SK-N-SH (cell line): ENCODE results near the gene SLC3A2. TPM values are rescaled to one million over a fixed set of nuclear protein-coding genes. Genes with fewer than 3 reads are reported as not detected.
"Not testable (repeated sequence)": the region's sequence is repeated elsewhere in the genome, so short reads cannot be mapped to it uniquely, and the experiment has no call there.

Experiments
- CTCF ChIA-PET: fragments of 300-600, 350-600 bp; formaldehyde crosslinking; extraction: SDS; loops from one replicate; lab custom pipeline; 2021; lab: Yijun Ruan, JAX
- POLR2A ChIA-PET: fragments of 350-600 bp; sonication (Branson Sonifier 250); formaldehyde crosslinking; extraction: SDS; loops from one replicate; lab custom pipeline; 2020; ENCODE audit warnings: antibody characterized with exemption, inconsistent platforms; lab: Yijun Ruan, JAX
- DNase-seq: peaks from one replicate; pipeline ENCODE4 v3.0.0; 2012
- H2AFZ ChIP-seq: fragments of 200-600 bp; sonication (generic); 2 replicates; pipeline ENCODE4 v1.8.1; 2016; ENCODE audit warnings: antibody characterized with exemption, mild to moderate bottlenecking, low read depth
- H3F3A ChIP-seq: fragments of 200-600 bp; sonication (generic); replicated peaks from 2 replicates; pipeline ENCODE3; 2016; ENCODE audit warnings: antibody characterized with exemption, mild to moderate bottlenecking; ENCODE audit not compliant: insufficient read depth
- H3K27ac ChIP-seq, 2 experiments: fragments of 200-500 bp in 1 of 2; fragments of 200-600 bp in 1 of 2; sonication (Bioruptor generic) in 1 of 2; sonication (generic), shearing (Covaris generic) in 1 of 2; 2 replicates each; pipeline versions ENCODE4 v1.5.1 to v1.6.1; 2014 to 2016; ENCODE audit warnings: low read depth in 2 of 2, inconsistent platforms in 1 of 2, low read length in 1 of 2, mild to moderate bottlenecking in 1 of 2, mixed read lengths in 1 of 2
- H3K27me3 ChIP-seq: fragments of 200-600 bp; sonication (generic), shearing (Covaris generic); 2 replicates; pipeline ENCODE4 v1.6.1; 2016; ENCODE audit warnings: mixed run types; ENCODE audit not compliant: insufficient read depth
- H3K36me3 ChIP-seq, 2 experiments: fragments of 200-500 bp in 1 of 2; fragments of 200-600 bp in 1 of 2; sonication (Bioruptor generic) in 1 of 2; sonication (generic) in 1 of 2; replicated peaks in 1 of 2; 2 replicates each; pipeline versions ENCODE3 to v1.5.1; 2014 to 2016; ENCODE audit warnings: low read length in 1 of 2, mild to moderate bottlenecking in 1 of 2; ENCODE audit not compliant: insufficient read depth in 2 of 2, control insufficient read depth in 1 of 2
- H3K4me1 ChIP-seq, 2 experiments: fragments of 200-500 bp in 1 of 2; fragments of 200-600 bp in 1 of 2; sonication (Bioruptor generic) in 1 of 2; sonication (generic), shearing (Covaris generic) in 1 of 2; 2 replicates each; pipeline versions ENCODE4 v1.5.1 to v1.6.1; 2014 to 2016; ENCODE audit warnings: low read depth in 1 of 2, low read length in 1 of 2, mixed run types in 1 of 2; ENCODE audit not compliant: insufficient read depth in 2 of 2, control insufficient read depth in 1 of 2
- H3K4me2 ChIP-seq: fragments of 200-600 bp; sonication (generic), shearing (Covaris generic); 2 replicates; pipeline ENCODE4 v1.6.1; 2017; ENCODE audit warnings: mixed run types
- H3K4me3 ChIP-seq, 2 experiments: fragments of 200-500 bp in 1 of 2; fragments of 200-600 bp in 1 of 2; sonication (Bioruptor generic) in 1 of 2; sonication (generic), shearing (Covaris generic) in 1 of 2; 2 replicates each; pipeline versions ENCODE4 v1.5.1 to v1.8.1; 2014 to 2016; ENCODE audit warnings: low read depth in 2 of 2, inconsistent platforms in 1 of 2, low read length in 1 of 2, mild to moderate bottlenecking in 1 of 2, mixed read lengths in 1 of 2, moderate library complexity in 1 of 2
- H3K79me2 ChIP-seq: fragments of 200-600 bp; sonication (generic); 2 replicates; pipeline ENCODE4 v1.8.1; 2017; ENCODE audit warnings: mild to moderate bottlenecking; ENCODE audit not compliant: insufficient read depth
- H3K9ac ChIP-seq: fragments of 200-600 bp; sonication (generic); 2 replicates; pipeline ENCODE4 v1.6.1; 2017; ENCODE audit warnings: mixed run types
- H3K9me2 ChIP-seq: fragments of 200-600 bp; sonication (generic); 2 replicates; pipeline ENCODE4 v1.6.1; 2017; ENCODE audit warnings: mixed run types
- H3K9me3 ChIP-seq: fragments of 200-600 bp; sonication (generic); 2 replicates; pipeline ENCODE4 v1.6.1; 2017; ENCODE audit warnings: mixed run types, mild to moderate bottlenecking, moderate library complexity
- H4K20me1 ChIP-seq: fragments of 200-600 bp; sonication (generic); 2 replicates; pipeline ENCODE4 v1.6.1; 2017; ENCODE audit warnings: mild to moderate bottlenecking, mixed run types; ENCODE audit not compliant: insufficient read depth
- CHD2 ChIP-seq: fragments of 150-350 bp; IDR thresholded peaks from 2 replicates; pipeline ENCODE4 v1.6.1; 2018; ENCODE audit warnings: low read length; ENCODE audit not compliant: partially characterized antibody
- ELF1 ChIP-seq: IDR thresholded peaks from 2 replicates; pipeline ENCODE4 v1.4.0; 2012
- EP300 ChIP-seq, 2 experiments: IDR thresholded peaks; 2 replicates each; pipeline versions ENCODE4 v1.4.0 to v1.6.1; 2012; ENCODE audit warnings: borderline replicate concordance in 1 of 2, low read depth in 1 of 2, low read length in 1 of 2
- FOXM1 ChIP-seq: IDR thresholded peaks from 2 replicates; pipeline ENCODE4 v1.4.0; 2012; ENCODE audit warnings: low read depth, mild to moderate bottlenecking
- GATA2 ChIP-seq: sonication (generic); formaldehyde crosslinking; IDR thresholded peaks from 2 replicates; pipeline ENCODE4 v1.5.0; 2020; ENCODE audit warnings: mild to moderate bottlenecking, missing genetic modification reagents
- RAD21 ChIP-seq: IDR thresholded peaks from 2 replicates; pipeline ENCODE4 v1.6.1; 2012; ENCODE audit warnings: mild to moderate bottlenecking, low read length
- RCOR1 ChIP-seq: fragments of 150-350 bp; IDR thresholded peaks from 2 replicates; pipeline ENCODE4 v1.6.1; 2017; ENCODE audit warnings: antibody characterized with exemption, low read length
- TEAD4 ChIP-seq: IDR thresholded peaks from 2 replicates; pipeline ENCODE4 v1.4.0; 2012; ENCODE audit warnings: mild to moderate bottlenecking, borderline replicate concordance; ENCODE audit not compliant: insufficient read depth
- WGBS: methylation state at CpG from one replicate; pipeline ENCODE4 v1.1.6; 2017; ENCODE audit warnings: low lambda C conversion rate; 5-methylcytosine and 5-hydroxymethylcytosine counted together
- polyA plus RNA-seq, 3 experiments: library from polyadenylated mRNA; depleted of rRNA; stranded (reverse); fragments of >200 nt; gene quantifications; 2 replicates each; pipeline ENCODE4 v1.2.3, GENCODE V29; 2012
- TF ChIP-seq, protein P1 (sequence below): fragments of 200-600 bp; sonication (generic); IDR thresholded peaks from 2 replicates; pipeline ENCODE4 v1.6.1; 2017; ENCODE audit warnings: antibody characterized with exemption, mild to moderate bottlenecking, moderate library complexity
- TF ChIP-seq, protein P2 (sequence below): IDR thresholded peaks from 2 replicates; pipeline ENCODE4 v1.4.0; 2012; ENCODE audit warnings: low read depth
- TF ChIP-seq, protein P3 (sequence below): fragments of 150-350 bp; IDR thresholded peaks from 2 replicates; pipeline ENCODE4 v1.6.1; 2017; ENCODE audit warnings: antibody characterized with exemption, low read length, low read depth, borderline replicate concordance
- TF ChIP-seq, protein P4 (sequence below): IDR thresholded peaks from 2 replicates; pipeline ENCODE4 v1.4.0; 2012; ENCODE audit warnings: low read depth, borderline replicate concordance
- TF ChIP-seq, protein P5 (sequence below): fragments of 150-350 bp; IDR thresholded peaks from 2 replicates; pipeline ENCODE4 v1.6.1; 2016; ENCODE audit warnings: mild to moderate bottlenecking, low read depth, low read length
- TF ChIP-seq, protein P6 (sequence below): IDR thresholded peaks from 2 replicates; pipeline ENCODE4; 2012
- TF ChIP-seq, protein P7 (sequence below): IDR thresholded peaks from 2 replicates; pipeline ENCODE4 v1.6.1; 2012; ENCODE audit warnings: mild to moderate bottlenecking, low read depth, low read length, moderate library complexity

The SLC3A2 gene
- polyA plus RNA-seq, 1 of the 3 experiments (the other 2 are of a cell fraction) = 308 TPM

DNA sequence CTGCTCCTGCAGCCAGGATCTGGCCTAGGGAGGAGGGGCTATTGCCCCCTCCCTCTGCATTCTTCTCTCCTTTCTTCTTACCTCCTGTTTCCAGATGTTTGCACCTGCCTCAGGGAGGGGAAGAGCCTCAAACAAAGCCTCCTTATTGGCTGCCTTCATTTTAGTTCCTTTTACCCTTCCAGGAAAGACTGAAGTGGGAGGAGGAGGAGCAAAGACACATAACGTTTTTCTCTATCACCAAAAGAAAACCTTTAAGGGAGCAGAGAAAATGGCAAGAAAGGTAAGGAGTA is 53.7 kb downstream of the SLC3A2 start:
- TF ChIP-seq, protein P1, sequence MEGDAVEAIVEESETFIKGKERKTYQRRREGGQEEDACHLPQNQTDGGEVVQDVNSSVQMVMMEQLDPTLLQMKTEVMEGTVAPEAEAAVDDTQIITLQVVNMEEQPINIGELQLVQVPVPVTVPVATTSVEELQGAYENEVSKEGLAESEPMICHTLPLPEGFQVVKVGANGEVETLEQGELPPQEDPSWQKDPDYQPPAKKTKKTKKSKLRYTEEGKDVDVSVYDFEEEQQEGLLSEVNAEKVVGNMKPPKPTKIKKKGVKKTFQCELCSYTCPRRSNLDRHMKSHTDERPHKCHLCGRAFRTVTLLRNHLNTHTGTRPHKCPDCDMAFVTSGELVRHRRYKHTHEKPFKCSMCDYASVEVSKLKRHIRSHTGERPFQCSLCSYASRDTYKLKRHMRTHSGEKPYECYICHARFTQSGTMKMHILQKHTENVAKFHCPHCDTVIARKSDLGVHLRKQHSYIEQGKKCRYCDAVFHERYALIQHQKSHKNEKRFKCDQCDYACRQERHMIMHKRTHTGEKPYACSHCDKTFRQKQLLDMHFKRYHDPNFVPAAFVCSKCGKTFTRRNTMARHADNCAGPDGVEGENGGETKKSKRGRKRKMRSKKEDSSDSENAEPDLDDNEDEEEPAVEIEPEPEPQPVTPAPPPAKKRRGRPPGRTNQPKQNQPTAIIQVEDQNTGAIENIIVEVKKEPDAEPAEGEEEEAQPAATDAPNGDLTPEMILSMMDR = no peak
- TF ChIP-seq GATA2 (CRISPR knock-in tag) (no peak), RAD21 (no peak), ELF1 (no peak), EP300 (IDR thresholded peaks at IDR 0.05; ENCODE audit: borderline replicate concordance in 1 of 2, low read depth in 1 of 2, low read length in 1 of 2) (no peak), FOXM1 (no peak), TEAD4 (no peak), RCOR1 (no peak), CHD2 (no peak)
- TF ChIP-seq, protein P2, sequence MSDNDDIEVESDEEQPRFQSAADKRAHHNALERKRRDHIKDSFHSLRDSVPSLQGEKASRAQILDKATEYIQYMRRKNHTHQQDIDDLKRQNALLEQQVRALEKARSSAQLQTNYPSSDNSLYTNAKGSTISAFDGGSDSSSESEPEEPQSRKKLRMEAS = no peak
- TF ChIP-seq, protein P3, sequence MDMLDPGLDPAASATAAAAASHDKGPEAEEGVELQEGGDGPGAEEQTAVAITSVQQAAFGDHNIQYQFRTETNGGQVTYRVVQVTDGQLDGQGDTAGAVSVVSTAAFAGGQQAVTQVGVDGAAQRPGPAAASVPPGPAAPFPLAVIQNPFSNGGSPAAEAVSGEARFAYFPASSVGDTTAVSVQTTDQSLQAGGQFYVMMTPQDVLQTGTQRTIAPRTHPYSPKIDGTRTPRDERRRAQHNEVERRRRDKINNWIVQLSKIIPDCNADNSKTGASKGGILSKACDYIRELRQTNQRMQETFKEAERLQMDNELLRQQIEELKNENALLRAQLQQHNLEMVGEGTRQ = no peak
- TF ChIP-seq, protein P4, sequence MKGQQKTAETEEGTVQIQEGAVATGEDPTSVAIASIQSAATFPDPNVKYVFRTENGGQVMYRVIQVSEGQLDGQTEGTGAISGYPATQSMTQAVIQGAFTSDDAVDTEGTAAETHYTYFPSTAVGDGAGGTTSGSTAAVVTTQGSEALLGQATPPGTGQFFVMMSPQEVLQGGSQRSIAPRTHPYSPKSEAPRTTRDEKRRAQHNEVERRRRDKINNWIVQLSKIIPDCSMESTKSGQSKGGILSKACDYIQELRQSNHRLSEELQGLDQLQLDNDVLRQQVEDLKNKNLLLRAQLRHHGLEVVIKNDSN = no peak
- TF ChIP-seq, protein P5, sequence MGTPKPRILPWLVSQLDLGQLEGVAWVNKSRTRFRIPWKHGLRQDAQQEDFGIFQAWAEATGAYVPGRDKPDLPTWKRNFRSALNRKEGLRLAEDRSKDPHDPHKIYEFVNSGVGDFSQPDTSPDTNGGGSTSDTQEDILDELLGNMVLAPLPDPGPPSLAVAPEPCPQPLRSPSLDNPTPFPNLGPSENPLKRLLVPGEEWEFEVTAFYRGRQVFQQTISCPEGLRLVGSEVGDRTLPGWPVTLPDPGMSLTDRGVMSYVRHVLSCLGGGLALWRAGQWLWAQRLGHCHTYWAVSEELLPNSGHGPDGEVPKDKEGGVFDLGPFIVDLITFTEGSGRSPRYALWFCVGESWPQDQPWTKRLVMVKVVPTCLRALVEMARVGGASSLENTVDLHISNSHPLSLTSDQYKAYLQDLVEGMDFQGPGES = no peak
- TF ChIP-seq, protein P6, sequence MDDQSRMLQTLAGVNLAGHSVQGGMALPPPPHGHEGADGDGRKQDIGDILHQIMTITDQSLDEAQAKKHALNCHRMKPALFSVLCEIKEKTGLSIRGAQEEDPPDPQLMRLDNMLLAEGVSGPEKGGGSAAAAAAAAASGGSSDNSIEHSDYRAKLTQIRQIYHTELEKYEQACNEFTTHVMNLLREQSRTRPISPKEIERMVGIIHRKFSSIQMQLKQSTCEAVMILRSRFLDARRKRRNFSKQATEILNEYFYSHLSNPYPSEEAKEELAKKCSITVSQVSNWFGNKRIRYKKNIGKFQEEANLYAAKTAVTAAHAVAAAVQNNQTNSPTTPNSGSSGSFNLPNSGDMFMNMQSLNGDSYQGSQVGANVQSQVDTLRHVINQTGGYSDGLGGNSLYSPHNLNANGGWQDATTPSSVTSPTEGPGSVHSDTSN = no peak
- TF ChIP-seq, protein P7, sequence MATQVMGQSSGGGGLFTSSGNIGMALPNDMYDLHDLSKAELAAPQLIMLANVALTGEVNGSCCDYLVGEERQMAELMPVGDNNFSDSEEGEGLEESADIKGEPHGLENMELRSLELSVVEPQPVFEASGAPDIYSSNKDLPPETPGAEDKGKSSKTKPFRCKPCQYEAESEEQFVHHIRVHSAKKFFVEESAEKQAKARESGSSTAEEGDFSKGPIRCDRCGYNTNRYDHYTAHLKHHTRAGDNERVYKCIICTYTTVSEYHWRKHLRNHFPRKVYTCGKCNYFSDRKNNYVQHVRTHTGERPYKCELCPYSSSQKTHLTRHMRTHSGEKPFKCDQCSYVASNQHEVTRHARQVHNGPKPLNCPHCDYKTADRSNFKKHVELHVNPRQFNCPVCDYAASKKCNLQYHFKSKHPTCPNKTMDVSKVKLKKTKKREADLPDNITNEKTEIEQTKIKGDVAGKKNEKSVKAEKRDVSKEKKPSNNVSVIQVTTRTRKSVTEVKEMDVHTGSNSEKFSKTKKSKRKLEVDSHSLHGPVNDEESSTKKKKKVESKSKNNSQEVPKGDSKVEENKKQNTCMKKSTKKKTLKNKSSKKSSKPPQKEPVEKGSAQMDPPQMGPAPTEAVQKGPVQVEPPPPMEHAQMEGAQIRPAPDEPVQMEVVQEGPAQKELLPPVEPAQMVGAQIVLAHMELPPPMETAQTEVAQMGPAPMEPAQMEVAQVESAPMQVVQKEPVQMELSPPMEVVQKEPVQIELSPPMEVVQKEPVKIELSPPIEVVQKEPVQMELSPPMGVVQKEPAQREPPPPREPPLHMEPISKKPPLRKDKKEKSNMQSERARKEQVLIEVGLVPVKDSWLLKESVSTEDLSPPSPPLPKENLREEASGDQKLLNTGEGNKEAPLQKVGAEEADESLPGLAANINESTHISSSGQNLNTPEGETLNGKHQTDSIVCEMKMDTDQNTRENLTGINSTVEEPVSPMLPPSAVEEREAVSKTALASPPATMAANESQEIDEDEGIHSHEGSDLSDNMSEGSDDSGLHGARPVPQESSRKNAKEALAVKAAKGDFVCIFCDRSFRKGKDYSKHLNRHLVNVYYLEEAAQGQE = no peak
- no peaks in the 10 kb centered on the region for H3K36me3 ChIP-seq
- ChIA-PET POLR2A (no interaction called here), CTCF (no interaction called here)
- no peak overlapping the region for H3K9ac ChIP-seq
- H4K20me1 ChIP-seq = no peaks in the 10 kb centered on the region
- no peaks in the 10 kb centered on the region for H3K9me3 ChIP-seq
- no peak overlapping the region for H2AFZ ChIP-seq
- H3K4me3 ChIP-seq = no peak overlapping the region
- WGBS = 7% methylated on average over 1 of the region's 1 CpG
- H3K9me2 ChIP-seq = no peaks in the 10 kb centered on the region
- H3K27me3 ChIP-seq = no peaks in the 10 kb centered on the region
- no peak overlapping the region for H3K27ac ChIP-seq
- H3K4me1 ChIP-seq = peaks cover 0 to 10% of the 10 kb centered on the region in 2 experiments; a peak in 1 of 4 replicates
- H3F3A ChIP-seq = no peaks in the 10 kb centered on the region
- DNase-seq = no peak
- no peaks in the 10 kb centered on the region for H3K79me2 ChIP-seq
- no peak overlapping the region for H3K4me2 ChIP-seq

DNA sequence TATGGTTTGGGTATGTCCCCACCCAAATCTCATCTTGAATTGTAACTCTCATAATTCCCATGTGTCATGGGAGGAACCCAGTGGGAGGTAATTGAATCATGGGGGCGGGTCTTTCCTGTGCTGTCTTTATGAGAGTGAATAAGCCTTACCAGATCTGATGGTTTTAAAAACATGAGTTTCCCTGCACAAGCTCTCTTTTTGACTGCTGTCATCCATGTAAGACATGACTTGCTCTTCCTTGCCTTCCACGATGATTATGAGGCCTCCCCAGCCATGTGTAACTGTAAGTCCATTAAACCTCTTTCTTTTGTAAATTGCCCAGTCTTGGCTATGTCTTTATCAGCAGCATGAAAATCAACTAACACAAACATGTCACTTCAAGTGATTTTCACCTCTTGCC is 56.8 kb downstream of the SLC3A2 start:
- H3K9me3 ChIP-seq, H3K36me3 ChIP-seq, H3K4me1 ChIP-seq, H3K9me2 ChIP-seq, H3K9ac ChIP-seq, POLR2A ChIA-PET, H3K27ac ChIP-seq, DNase-seq, H3K4me2 ChIP-seq, H3K79me2 ChIP-seq, H3F3A ChIP-seq, H4K20me1 ChIP-seq, H3K4me3 ChIP-seq, H2AFZ ChIP-seq, H3K27me3 ChIP-seq: not testable (repeated sequence)
- CTCF ChIA-PET = interaction anchor here (1.3 kb wide), 1 partner anchor 31 kb away, joined by 7 read pairs; no protein-coding TSS in a partner anchor
- 27% methylated on average over 2 of the region's 2 CpGs for WGBS
